OCI-LY7 (cell line): ENCODE data around the gene TMEFF1. TPM values are rescaled to one million over a fixed set of nuclear protein-coding genes. Genes with fewer than 3 reads are reported as not detected.

Experiments used
- BruUV-seq: library from RNA; stranded (reverse); fragments of 400-500 nt; replicated peaks from 2 replicates; lab custom pipeline; 2021; lab: Mats Ljungman, UMichigan
- CTCF ChIA-PET: fragments of 300-600 bp; sonication (Branson Sonifier 250); formaldehyde crosslinking; loops from one replicate; lab custom pipeline; 2022; ENCODE audit warnings: antibody characterized with exemption; ENCODE audit not compliant: unreplicated experiment; lab: Charles Lee
- POLR2A ChIA-PET: fragments of 300-600 bp; sonication (Branson Sonifier 250); formaldehyde crosslinking; loops from one replicate; lab custom pipeline; 2022; ENCODE audit warnings: antibody characterized with exemption; lab: Charles Lee
- DNase-seq: peaks from one replicate; pipeline ENCODE4 v3.0.0-alpha.2; 2015; ENCODE audit warnings: low spot score
- H2AFZ ChIP-seq: fragments of 200-600 bp; sonication (generic), shearing (Covaris generic); 2 replicates; pipeline ENCODE4 v1.6.1; 2014; ENCODE audit warnings: mild to moderate bottlenecking, antibody characterized with exemption, low read length, moderate library complexity
- H3K27ac ChIP-seq: fragments of 200-600 bp; sonication (generic); 2 replicates; pipeline ENCODE4 v1.5.1; 2014; ENCODE audit warnings: mixed run types, low read depth, mild to moderate bottlenecking, moderate library complexity, low read length, inconsistent platforms; ENCODE audit not compliant: poor library complexity, severe bottlenecking
- H3K36me3 ChIP-seq: fragments of 200-600 bp; sonication (generic); 2 replicates; pipeline ENCODE4 v1.6.1; 2014; ENCODE audit warnings: mild to moderate bottlenecking, antibody characterized with exemption, low read length, moderate library complexity, mixed read lengths; ENCODE audit not compliant: insufficient read depth
- H3K4me1 ChIP-seq: fragments of 200-600 bp; sonication (generic); 2 replicates; pipeline ENCODE4 v1.5.1; 2014; ENCODE audit warnings: mild to moderate bottlenecking, low read length; ENCODE audit not compliant: insufficient read depth, poor library complexity, severe bottlenecking
- H3K4me2 ChIP-seq: fragments of 200-600 bp; sonication (generic); 2 replicates; pipeline ENCODE4 v1.6.1; 2014; ENCODE audit warnings: mild to moderate bottlenecking, low read length
- H3K4me3 ChIP-seq: fragments of 200-600 bp; sonication (generic); 2 replicates; pipeline ENCODE4 v1.5.1; 2014; ENCODE audit warnings: mild to moderate bottlenecking, low read depth, low read length; ENCODE audit not compliant: poor library complexity, severe bottlenecking
- H3K79me2 ChIP-seq: fragments of 200-600 bp; sonication (generic); 2 replicates; pipeline ENCODE4 v1.6.1; 2016; ENCODE audit warnings: low read depth, mild to moderate bottlenecking, low read length, moderate library complexity, mixed read lengths; ENCODE audit not compliant: insufficient read depth
- H3K9me2 ChIP-seq: fragments of 200-600 bp; sonication (generic); 2 replicates; pipeline ENCODE4 v1.6.1; 2016; ENCODE audit warnings: mild to moderate bottlenecking, low read length, mixed read lengths; ENCODE audit not compliant: insufficient read depth
- H3K9me3 ChIP-seq: fragments of 200-600 bp; sonication (generic); 2 replicates; pipeline ENCODE4 v1.6.1; 2014; ENCODE audit warnings: mild to moderate bottlenecking, mixed run types, low read length, mixed read lengths
- H4K20me1 ChIP-seq: fragments of 200-600 bp; sonication (generic); 2 replicates; pipeline ENCODE4 v1.6.1; 2014; ENCODE audit warnings: mild to moderate bottlenecking, antibody characterized with exemption, low read length, moderate library complexity, mixed read lengths; ENCODE audit not compliant: insufficient read depth
- EZH2phosphoT487 ChIP-seq: fragments of 200-600 bp; sonication (generic); IDR thresholded peaks from 2 replicates; pipeline ENCODE4 v1.6.1; 2018; ENCODE audit warnings: low read depth, borderline replicate concordance, mild to moderate bottlenecking, mixed run types, antibody characterized with exemption, low read length, moderate library complexity, mixed read lengths
- intact Hi-C: fragments of 100-400 bp; cut with micrococcal nuclease; formaldehyde crosslinking; loops from one replicate; pipeline ENCODE4 v1.10.0; 2022; ENCODE audit not compliant: unreplicated experiment
- total RNA-seq, 2 experiments: library from RNA; depleted of rRNA in 1 of 2; stranded (reverse); fragments of >200 nt in 1 of 2; shearing (Covaris generic) in 1 of 2; gene quantifications; 2 replicates each; pipeline ENCODE4 v1.2.3, GENCODE V29; 2014 to 2022
- TF ChIP-seq, protein P1 (sequence below): fragments of 200-600 bp; sonication (generic); conservative IDR thresholded peaks from 2 replicates; pipeline ENCODE4 v1.5.1; 2014; ENCODE audit warnings: mild to moderate bottlenecking, antibody characterized with exemption, low read length, moderate library complexity, mixed read lengths

TMEFF1 gene
- total RNA-seq, 2 experiments from 2014 or later = 3.6 to 4.7 TPM

DNA sequence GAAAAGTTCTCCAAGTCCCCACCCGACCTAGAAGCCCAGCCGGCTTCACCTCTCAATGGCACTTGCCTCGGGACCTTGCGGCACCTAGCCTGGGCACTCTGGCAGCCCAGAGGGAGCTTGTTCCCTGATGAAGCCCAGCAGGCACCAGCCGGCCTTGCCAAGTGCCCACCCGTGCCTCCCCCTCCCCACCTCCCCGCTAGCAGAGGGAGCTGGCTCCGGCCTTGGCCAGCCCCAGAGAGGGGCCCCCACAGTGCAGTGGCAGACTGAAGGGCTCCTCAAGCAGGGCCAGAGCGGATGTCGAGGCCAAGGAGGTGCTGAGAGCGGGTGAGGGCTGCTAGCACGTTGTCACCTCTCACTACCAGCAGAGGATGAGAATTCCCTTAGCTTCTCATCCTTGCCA lies 67.4 kb downstream of the TMEFF1 start:
- no TSS peak for BruUV-seq
- ChIA-PET CTCF (no interaction called here), POLR2A (no interaction called here)
- Histone ChIP-seq H3K4me3 (no peak overlapping the region), H3K27ac (no peak overlapping the region), H2AFZ (no peak overlapping the region), H3K9me2 (no peaks in the 10 kb centered on the region), H3K4me2 (no peak overlapping the region), H3K36me3 (peaks cover 3% of the 10 kb centered on the region; the same call in 1 of the 2 replicates), H3K9me3 (0 out of 2 replicates have a peak, but pooled peaks cover 4% of the 10 kb centered on the region), H3K4me1 (no peaks in the 10 kb centered on the region), H4K20me1 (no peaks in the 10 kb centered on the region), H3K79me2 (no peaks in the 10 kb centered on the region)
- DNase-seq = no peak
- intact Hi-C loops = no loop called here
- TF ChIP-seq, protein P1, sequence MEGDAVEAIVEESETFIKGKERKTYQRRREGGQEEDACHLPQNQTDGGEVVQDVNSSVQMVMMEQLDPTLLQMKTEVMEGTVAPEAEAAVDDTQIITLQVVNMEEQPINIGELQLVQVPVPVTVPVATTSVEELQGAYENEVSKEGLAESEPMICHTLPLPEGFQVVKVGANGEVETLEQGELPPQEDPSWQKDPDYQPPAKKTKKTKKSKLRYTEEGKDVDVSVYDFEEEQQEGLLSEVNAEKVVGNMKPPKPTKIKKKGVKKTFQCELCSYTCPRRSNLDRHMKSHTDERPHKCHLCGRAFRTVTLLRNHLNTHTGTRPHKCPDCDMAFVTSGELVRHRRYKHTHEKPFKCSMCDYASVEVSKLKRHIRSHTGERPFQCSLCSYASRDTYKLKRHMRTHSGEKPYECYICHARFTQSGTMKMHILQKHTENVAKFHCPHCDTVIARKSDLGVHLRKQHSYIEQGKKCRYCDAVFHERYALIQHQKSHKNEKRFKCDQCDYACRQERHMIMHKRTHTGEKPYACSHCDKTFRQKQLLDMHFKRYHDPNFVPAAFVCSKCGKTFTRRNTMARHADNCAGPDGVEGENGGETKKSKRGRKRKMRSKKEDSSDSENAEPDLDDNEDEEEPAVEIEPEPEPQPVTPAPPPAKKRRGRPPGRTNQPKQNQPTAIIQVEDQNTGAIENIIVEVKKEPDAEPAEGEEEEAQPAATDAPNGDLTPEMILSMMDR = no peak
- no peak for TF ChIP-seq EZH2phosphoT487

DNA sequence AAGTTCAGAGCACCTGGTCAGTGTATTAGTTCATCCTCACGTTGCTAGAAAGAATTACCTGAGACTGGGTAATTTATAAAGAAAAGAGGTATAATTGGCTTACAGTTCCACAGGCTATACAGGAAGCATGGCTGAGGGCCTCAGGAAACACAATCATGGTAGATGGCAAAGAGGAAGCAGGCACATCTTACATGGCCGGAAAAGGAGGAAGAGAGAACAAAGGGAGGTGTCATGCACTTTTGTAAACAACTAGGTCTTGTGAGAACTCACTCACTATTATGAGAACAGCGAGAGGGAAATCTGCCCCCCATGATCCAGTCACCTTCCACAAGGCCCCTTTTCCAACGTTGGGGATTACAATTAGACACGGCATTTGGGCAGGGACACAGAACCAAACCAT lies 76.1 kb downstream of the TMEFF1 start:
- CTCF ChIA-PET = no interaction called here
- TF ChIP-seq, protein P1 = no peak
- TF ChIP-seq EZH2phosphoT487 = no peak
- Histone ChIP-seq H2AFZ (no peak overlapping the region), H3K27ac (peak overlapping the region; percentile 14), H3K4me1 (peaks cover 20% of the 10 kb centered on the region), H3K4me2 (0 out of 2 replicates have a peak overlapping the region, but pooled peaks have one; percentile 4), H4K20me1 (no peaks in the 10 kb centered on the region), H3K4me3 (no peak overlapping the region), H3K9me3 (peaks cover 23% of the 10 kb centered on the region; the same call in 1 of the 2 replicates), H3K36me3 (peaks cover 32% of the 10 kb centered on the region), H3K79me2 (no peaks in the 10 kb centered on the region), H3K9me2 (no peaks in the 10 kb centered on the region)
- no TSS peak for BruUV-seq
- POLR2A ChIA-PET = interaction anchor here (1.5 kb wide), 1 partner anchor 30 kb away, joined by 3 read pairs; no protein-coding TSS in a partner anchor
- intact Hi-C loops = no loop called here
- peak; percentile 40 for DNase-seq

DNA sequence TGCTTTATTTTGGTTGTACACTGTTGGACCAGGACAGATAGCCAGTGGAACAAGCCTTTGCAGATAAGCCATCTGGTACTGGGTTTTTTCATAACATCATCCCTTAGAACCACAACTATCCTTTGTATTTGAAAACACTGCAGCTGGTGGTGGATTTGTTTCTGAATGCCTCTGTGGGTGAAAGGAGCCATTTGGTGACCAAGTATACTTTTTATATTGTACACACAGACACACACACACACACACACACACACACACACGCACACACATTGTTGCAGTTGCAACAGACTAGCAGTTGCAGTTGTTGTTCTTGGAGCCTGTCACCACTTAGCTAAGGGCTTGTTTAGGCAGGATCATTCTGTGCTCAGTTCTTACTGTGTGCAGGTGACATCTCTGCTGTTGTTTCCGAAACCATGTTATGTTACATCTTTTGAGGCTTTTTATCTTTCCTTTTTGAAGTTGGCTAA lies 82.0 kb downstream of the TMEFF1 start:
- intact Hi-C loops = no loop called here
- DNase-seq = peak; percentile 15
- BruUV-seq = no TSS peak
- H3K79me2 ChIP-seq = no peaks in the 10 kb centered on the region
- no peak overlapping the region for H3K27ac ChIP-seq
- no peak for TF ChIP-seq EZH2phosphoT487
- TF ChIP-seq, protein P1 = no peak
- no peak overlapping the region for H3K4me3 ChIP-seq
- ChIA-PET CTCF (no interaction called here), POLR2A (interaction anchor here (1.3 kb wide), 1 partner anchor 11 kb away, joined by 5 read pairs; no protein-coding TSS in a partner anchor)
- peaks cover 12% of the 10 kb centered on the region for H3K4me1 ChIP-seq
- H3K9me2 ChIP-seq = no peaks in the 10 kb centered on the region
- peaks cover 14% of the 10 kb centered on the region for H3K36me3 ChIP-seq
- no peak overlapping the region for H2AFZ ChIP-seq
- H3K4me2 ChIP-seq = no peak overlapping the region
- H4K20me1 ChIP-seq = no peaks in the 10 kb centered on the region
- H3K9me3 ChIP-seq = peaks cover 2% of the 10 kb centered on the region; the same call in 1 of the 2 replicates
